GM18867 (cell line): Measurements from ENCODE around the gene GAN.

Source experiments
- ATAC-seq: cut with Tn5 transposase; IDR thresholded peaks from one replicate; pipeline ENCODE4 v1.9.1; 2021; ENCODE audit warnings: mild to moderate bottlenecking, moderate library complexity; ENCODE audit not compliant: unreplicated experiment

GAN gene

DNA sequence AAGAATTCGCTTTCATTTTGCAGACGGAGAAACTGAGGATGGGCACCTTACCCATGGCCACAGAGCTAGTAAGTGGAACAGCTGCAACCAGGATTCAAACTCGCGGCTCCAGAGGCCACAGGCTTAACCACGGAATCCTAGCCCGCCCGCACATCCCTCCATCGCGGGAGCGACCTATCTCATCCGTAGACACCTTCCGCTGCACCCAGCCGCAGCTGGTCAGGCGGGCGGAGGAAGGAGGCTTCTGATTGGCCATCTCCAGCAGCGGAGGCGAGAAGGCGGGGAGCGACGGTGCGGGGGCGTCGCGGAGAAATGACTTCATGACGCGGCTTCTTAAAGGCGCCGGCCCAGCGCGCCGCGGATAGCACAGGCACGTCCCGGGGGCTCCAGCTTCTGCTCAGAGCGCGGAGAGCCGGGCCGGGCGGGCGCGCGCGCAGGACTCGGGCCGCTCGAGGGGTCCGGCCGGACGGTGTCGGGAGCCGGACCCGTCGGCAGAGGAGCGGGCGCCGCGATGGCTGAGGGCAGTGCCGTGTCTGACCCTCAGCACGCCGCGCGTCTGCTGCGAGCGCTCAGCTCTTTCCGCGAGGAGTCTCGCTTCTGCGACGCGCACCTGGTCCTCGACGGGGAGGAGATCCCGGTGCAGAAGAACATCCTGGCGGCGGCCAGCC lies at the start of gene GAN:
Gene GAN, plus strand, starts transcription at position 360 of the 668 bp plus-strand sequence. Its CDS starts 152 bp downstream, at position 512.
- ATAC-seq = peak; percentile 95

GRCh38 chr16:81265052-81265451 lies 49.7 kb upstream of the GAN start:
- ATAC-seq = no peak

- ATAC-seq = no peak
Observed at GRCh38 chr16:81265658-81266451, 48.9 kb upstream of the GAN start.

DNA sequence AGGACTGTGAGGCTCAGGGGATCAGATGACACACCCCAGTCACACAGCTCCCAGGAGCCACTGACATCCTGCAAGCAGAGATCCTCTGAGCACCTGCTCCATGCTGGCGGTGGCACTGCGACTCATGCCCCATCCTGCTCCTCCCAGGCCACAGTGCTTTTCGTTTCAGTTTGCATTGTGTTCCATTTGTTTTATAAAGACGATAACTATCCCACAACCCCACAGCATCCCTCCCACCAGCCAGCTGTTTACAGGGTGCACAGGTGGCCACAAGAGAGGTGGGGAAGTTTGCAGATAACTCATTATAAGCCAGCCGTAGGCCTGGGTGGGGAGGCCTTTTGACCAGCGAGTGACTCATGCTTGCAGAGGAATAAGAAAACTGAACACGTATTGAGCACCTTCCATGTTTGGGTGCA lies 48.1 kb upstream of the GAN start:
- ATAC-seq = no peak

GRCh38 chr16:81268509-81268908 lies 46.3 kb upstream of the GAN start:
- no peak for ATAC-seq

- no peak for ATAC-seq
Observed at GRCh38 chr16:81273223-81273950, 41.4 kb upstream of the GAN start.

GRCh38 chr16:81275064-81275532 lies 39.7 kb upstream of the GAN start:
- ATAC-seq = no peak

- no peak for ATAC-seq
Observed at GRCh38 chr16:81275795-81276194, 39.0 kb upstream of the GAN start.

- ATAC-seq = no peak
Observed at GRCh38 chr16:81276323-81276722, 38.4 kb upstream of the GAN start.

DNA sequence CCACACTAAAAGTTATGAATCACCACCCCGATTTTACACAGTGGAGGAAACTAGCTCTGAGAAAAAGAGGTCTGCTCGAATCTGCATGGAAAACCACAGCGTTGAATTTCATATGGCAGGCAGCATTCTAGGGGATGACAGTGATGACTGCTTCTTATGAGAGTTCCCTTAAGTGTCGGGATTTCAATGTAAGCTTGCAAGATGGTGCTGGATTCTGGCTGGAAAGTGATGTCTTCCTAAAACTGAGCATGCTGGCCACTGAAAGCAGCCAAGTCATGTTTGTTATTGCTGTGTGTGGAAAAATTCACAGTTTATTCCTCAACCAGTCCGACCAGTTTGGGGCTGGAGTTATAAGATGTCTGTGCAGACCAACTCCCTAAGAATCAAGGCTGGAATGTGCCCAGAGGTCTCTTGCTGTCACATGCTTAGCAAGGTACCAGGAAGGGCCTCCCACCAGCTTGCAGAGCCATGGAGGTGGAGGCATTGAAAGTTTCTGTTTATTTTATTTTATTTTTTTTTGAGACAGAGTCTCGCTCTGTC lies 37.2 kb upstream of the GAN start:
- no peak for ATAC-seq

DNA sequence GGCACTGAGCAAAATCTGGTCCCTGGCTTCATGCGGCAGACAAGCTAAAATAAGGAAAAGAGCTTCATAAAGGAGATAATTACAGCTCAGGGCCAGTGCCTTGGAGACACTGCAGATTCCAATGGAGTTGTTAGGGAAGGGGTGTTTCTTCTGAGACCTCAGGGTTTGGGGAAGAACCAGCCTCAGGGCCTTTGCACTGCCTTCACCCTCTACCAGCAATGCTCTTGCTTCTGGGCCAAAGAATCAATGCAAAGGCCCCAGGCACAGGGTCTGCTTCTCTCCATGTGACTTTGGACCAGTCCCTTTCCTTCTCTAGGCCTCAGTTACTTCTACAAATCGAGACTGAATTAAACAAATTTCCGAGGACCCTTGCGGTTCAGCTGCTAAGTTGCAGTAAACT lies 36.2 kb upstream of the GAN start:
- ATAC-seq = no peak

DNA sequence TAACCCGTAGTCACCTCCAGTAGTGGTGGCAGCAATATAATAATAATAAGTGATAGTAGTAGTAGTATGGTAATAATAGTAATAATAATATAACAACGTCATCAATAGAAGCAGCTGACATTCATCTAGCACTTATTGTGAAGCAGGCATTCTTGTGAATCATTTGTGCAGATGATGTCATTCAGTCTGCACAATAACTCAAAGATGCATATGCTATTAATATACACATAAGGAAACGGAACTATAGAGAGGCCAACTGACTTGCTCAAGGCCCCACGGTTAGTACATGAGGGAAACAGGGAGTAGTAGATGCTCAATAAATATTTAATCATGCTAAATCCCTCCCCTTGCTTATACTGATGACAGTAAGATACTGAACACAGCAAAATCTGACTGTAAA lies 35.4 kb upstream of the GAN start:
- no peak for ATAC-seq

GRCh38 chr16:81280393-81280792 lies 34.4 kb upstream of the GAN start:
- no peak for ATAC-seq

DNA sequence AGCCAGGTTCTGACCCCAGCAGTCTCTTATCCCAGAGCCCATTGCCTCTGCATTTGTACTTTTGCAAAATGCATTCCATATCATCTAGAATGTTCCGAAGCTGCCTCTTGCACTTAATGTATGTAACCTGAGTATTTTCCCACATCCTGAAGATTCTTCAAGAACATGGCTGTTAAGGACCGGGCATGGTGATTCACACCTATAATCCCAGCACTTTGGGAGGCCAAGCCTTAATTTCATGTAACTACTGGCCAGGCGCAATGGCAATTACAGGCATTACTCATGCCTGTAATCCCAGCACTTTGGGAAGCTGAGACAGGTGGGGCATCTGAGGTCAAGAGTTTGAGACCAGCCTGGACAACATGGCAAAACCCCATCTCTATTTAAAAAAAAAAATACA lies 31.7 kb upstream of the GAN start:
- ATAC-seq = no peak

- no peak for ATAC-seq
Observed at GRCh38 chr16:81284995-81285600, 29.7 kb upstream of the GAN start.

- no peak for ATAC-seq
Observed at GRCh38 chr16:81286190-81286589, 28.6 kb upstream of the GAN start.

DNA sequence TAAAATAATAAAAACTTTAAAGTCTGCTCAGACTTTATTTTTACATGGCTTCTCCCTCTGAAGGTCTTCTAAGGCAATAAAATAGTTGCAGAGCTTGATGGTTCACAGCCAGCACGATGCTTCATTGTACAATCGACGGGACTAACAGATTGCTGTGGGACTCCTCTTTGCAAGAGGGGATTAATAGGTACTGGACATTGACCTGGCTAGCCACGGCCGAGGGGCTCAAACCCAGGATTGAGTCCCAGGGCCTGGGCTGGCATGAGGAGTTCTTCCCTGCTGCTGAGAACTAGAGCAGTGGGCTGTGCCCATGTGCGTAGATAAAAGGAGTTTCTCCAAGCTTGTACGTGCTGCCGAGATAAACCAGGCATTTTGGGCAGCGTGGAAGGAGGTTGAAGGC lies 23.6 kb upstream of the GAN start:
- ATAC-seq = no peak

DNA sequence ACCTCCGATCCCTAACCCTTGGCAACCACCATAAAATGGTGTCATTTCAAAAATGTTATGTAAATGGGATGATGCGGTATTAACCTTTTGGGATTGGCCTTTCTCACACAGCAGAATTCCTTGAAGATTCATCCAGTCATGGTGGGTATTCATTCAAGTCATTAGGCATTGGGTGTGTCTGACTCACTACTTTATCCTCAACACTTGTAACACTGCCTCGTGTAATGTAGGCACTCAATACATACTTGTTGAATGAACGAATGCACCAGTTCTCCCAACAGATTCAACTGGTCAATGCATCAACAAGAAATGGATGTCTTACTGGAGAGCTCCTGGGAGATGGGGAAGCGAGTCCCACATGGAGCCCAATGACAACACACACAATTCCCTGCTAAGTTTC lies 21.8 kb upstream of the GAN start:
- no peak for ATAC-seq

DNA sequence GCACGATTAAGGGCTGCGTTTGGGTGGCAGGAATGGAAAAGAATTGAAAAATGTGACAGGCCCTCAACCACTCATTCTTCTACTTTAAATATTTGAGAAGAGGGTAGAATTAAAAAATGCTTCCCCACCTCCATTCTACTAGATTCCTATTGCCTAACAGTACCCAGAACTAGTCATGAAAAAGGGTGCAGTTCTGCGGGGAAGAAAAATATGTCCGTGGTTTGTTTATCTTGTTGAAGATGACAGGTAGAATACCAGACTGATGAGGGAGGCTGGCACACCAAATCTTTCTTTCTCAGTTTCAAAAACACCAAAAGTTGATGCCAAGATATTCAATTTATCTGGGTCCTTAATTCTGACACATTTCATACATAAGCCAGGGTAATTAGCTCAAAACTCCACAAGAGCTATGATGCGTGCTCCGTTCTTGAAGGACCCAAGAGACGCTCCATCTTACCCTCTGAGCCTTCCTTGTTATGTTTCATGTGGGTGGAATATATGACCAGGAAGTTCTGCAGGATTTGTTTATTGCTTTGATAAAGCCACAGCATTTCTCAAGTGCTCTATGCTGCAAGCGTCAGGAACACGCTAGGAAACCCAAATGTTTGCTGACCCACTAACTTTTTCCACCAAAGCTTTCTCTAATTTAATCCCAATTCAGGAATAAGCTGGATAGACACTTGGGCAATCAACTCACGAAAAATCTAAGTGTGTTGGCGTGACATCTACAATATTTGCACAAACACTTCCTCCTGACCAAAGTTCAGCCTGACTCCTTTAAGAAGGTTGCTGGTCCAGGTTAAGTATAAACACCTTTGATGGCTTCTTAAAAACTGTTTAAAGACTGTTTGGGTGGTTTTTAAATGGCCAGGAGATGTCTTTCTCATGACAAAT lies 20.6 kb upstream of the GAN start:
- ATAC-seq = no peak

- ATAC-seq = no peak
Observed at GRCh38 chr16:81296631-81297030, 18.1 kb upstream of the GAN start.
